ENCODE data around the gene CLNK.

GRCh38 chr4:10667701-10668326 lies 16.8 kb downstream of the CLNK start:
- TF ChIP-seq CTCF (IDR thresholded peaks at IDR 0.05; ENCODE audit: low read depth, low read length, poor library complexity, severe bottlenecking) (no peak), EZH2phosphoT487 (IDR thresholded peaks at IDR 0.05; ENCODE audit: borderline replicate concordance, low read length) (no peak)

Measured in DOHH2 (cell line).